PC-3 (cell line): ENCODE measurements around the gene EMILIN2.
"Not testable (repeated sequence)": the region's sequence is repeated elsewhere in the genome, so short reads cannot be mapped to it uniquely, and the experiment has no call there.

Experiments
- CTCF ChIP-seq: fragments of 300-600 bp; sonication (generic); conservative IDR thresholded peaks from 2 replicates; pipeline ENCODE4 v1.5.1; 2017; ENCODE audit warnings: antibody characterized with exemption, low read depth, mild to moderate bottlenecking, low read length
- EZH2 ChIP-seq: fragments of 300-600 bp; sonication (generic); IDR thresholded peaks from one replicate; pipeline ENCODE4 v1.6.1; 2017; ENCODE audit warnings: antibody characterized with exemption, mild to moderate bottlenecking, low read length; ENCODE audit not compliant: unreplicated experiment
- EZH2phosphoT487 ChIP-seq: fragments of 300-600 bp; sonication (generic); IDR thresholded peaks from 2 replicates; pipeline ENCODE4 v1.6.1; 2018; ENCODE audit warnings: mild to moderate bottlenecking, antibody characterized with exemption, low read length, borderline replicate concordance

GRCh38 chr18:2836118-2836517, 10.7 kb upstream of the EMILIN2 start:
- TF ChIP-seq CTCF, EZH2, EZH2phosphoT487: not testable (repeated sequence)
